K562 treated with DMSO at 1 percent for 4 hours (cell line): ENCODE results near the gene PDCD7. TPM values are rescaled to one million over a fixed set of nuclear protein-coding genes. Genes with fewer than 3 reads are reported as not detected.

Experiments used
- total RNA-seq: library from RNA; unstranded; fragments of 300-600 nt; gene quantifications from 2 replicates; pipeline ENCODE4 v1.2.3, GENCODE V29; 2022; ENCODE audit not compliant: insufficient read depth

The PDCD7 gene
- total RNA-seq = 25.5 and 30.9 TPM in 2 replicates

GRCh38 chr15:65133548-65134200 lies at the start of gene PDCD7:
Gene PDCD7 (minus strand): TSS chr15:65133808. CDS start chr15:65133781, 27 bp downstream.

GRCh38 chr15:65115086-65115485 lies 18.5 kb downstream of the PDCD7 start, which contains the start of gene UBAP1L:
Gene UBAP1L (minus strand): TSS chr15:65115200. CDS start chr15:65106215, 8,985 bp downstream.

GRCh38 chr15:65076486-65077290 lies 56.9 kb downstream of the PDCD7 start, which contains the start of gene KBTBD13:
Gene KBTBD13 (plus strand): TSS chr15:65076746. CDS start chr15:65076816, 70 bp downstream.

GRCh38 chr15:65067645-65068402 lies 65.8 kb downstream of the PDCD7 start, which contains the start of gene RASL12:
Gene RASL12 (minus strand): TSS chr15:65067991. CDS start chr15:65067835, 156 bp downstream.

Other genes with a start within 250 kb of the PDCD7 start
- 0.71 TPM in 1 of 2 replicates, not detected in the other for gene ANKDD1A, start 221.9 kb downstream of the PDCD7 start, total RNA-seq
- gene SPG21, start 143.9 kb downstream of the PDCD7 start, total RNA-seq = 48.1 and 55.1 TPM in 2 replicates
- 8.4 and 8.5 TPM in 2 replicates for gene MTFMT, start 104.2 kb downstream of the PDCD7 start, total RNA-seq
- not detected in 2 replicates for gene SLC51B, start 88.4 kb downstream of the PDCD7 start, total RNA-seq
- not detected in 2 replicates for gene RASL12, start 65.8 kb downstream of the PDCD7 start, total RNA-seq
- gene KBTBD13, start 57.1 kb downstream of the PDCD7 start, total RNA-seq = not detected in 2 replicates
- gene UBAP1L, start 18.6 kb downstream of the PDCD7 start, total RNA-seq = 1.8 and 2.2 TPM in 2 replicates
- 26.2 and 32.6 TPM in 2 replicates for gene CLPX, start 51.5 kb upstream of the PDCD7 start, total RNA-seq
- not detected in 2 replicates for gene CILP, start 77.7 kb upstream of the PDCD7 start, total RNA-seq
- gene PARP16, start 153.1 kb upstream of the PDCD7 start, total RNA-seq = 12.1 and 14.5 TPM in 2 replicates
- gene RNU5A-1, start 162.2 kb upstream of the PDCD7 start, total RNA-seq = not detected in 2 replicates
- gene RNU5B-1, start 170.9 kb upstream of the PDCD7 start, total RNA-seq = not detected in 2 replicates
- gene IGDCC3, start 244.2 kb upstream of the PDCD7 start, total RNA-seq = not detected in 2 replicates